Epithelial cell of esophagus (primary cell): ENCODE data around the gene DGKE.

Experiments used
- DNase-seq: peaks from one replicate; pipeline ENCODE4 v3.0.0; 2010; ENCODE audit warnings: low read depth
- H3K4me3 ChIP-seq: 2 replicates; pipeline ENCODE4 v1.5.1; 2011; ENCODE audit warnings: mild to moderate bottlenecking, low read length, control low read depth
- TF ChIP-seq, protein P1 (sequence below): IDR thresholded peaks from 2 replicates; pipeline ENCODE4 v1.5.1; 2011; ENCODE audit warnings: low read depth, mild to moderate bottlenecking, low read length, control low read depth, inconsistent platforms; ENCODE audit not compliant: insufficient read depth; ENCODE audit errors: missing control alignments

Gene DGKE

DNA sequence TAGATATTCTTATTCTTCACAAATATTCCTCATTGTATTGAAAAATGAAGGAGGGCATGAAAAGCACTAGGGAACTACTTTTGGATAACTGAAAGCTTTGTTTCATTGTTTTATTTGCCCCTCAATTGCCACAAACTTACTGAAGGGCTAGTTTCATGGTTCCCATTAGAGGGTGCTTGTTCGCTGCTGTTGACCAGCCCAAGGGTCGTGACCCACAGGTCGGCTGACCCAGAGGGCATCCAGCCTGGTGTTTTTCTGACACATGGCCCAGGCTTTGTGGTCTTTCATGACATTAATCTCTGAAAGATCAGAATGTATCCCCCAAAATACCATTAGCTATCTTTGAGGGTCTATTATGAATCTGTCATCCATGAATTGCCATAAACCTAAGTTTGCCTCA, 30.0 kb downstream of the DGKE start:
- TF ChIP-seq, protein P1, sequence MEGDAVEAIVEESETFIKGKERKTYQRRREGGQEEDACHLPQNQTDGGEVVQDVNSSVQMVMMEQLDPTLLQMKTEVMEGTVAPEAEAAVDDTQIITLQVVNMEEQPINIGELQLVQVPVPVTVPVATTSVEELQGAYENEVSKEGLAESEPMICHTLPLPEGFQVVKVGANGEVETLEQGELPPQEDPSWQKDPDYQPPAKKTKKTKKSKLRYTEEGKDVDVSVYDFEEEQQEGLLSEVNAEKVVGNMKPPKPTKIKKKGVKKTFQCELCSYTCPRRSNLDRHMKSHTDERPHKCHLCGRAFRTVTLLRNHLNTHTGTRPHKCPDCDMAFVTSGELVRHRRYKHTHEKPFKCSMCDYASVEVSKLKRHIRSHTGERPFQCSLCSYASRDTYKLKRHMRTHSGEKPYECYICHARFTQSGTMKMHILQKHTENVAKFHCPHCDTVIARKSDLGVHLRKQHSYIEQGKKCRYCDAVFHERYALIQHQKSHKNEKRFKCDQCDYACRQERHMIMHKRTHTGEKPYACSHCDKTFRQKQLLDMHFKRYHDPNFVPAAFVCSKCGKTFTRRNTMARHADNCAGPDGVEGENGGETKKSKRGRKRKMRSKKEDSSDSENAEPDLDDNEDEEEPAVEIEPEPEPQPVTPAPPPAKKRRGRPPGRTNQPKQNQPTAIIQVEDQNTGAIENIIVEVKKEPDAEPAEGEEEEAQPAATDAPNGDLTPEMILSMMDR: no peak
- no peak for DNase-seq
- no peak overlapping the region for H3K4me3 ChIP-seq

DNA sequence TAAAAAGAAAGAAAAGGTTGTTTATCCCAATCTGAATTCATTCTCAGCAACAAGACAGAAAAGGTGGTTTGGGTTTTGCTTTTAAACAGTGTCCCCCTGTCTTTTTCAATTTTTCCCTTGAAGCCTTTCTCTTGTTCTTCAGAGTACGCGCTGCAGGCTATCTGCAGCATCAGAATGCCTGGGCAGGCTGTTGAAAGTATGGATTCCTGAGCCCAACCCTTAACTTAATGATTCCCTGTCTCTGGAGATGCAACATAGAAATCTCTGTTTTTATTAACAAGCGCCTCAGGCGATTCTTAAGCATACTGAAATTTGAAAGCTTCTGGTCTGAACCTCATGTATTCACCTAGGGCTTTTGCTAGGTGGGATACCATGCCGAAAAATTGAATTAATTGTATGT, 32.1 kb downstream of the DGKE start:
- DNase-seq: no peak
- TF ChIP-seq, protein P1: no peak
- H3K4me3 ChIP-seq: no peak overlapping the region

DNA sequence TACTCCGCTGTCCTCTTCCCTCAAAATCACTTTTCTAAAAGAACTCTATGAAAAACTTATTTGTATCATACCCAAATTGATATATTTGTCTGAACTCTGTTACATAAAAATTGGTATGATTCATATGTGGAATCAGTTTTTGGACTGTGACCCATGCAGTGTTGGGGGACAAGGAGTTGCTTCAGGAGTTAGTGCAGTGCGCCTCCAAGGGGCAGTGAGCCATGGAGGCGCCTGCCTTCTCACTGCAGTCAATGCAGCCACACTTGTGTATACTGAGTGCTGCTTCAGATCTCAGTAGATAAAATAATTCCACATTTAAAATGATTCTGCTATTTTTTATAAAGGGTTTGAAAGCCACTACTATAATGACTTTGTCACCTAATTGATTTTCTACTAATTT, 32.5 kb downstream of the DGKE start:
- TF ChIP-seq, protein P1: no peak
- H3K4me3 ChIP-seq: no peak overlapping the region
- DNase-seq: no peak

DNA sequence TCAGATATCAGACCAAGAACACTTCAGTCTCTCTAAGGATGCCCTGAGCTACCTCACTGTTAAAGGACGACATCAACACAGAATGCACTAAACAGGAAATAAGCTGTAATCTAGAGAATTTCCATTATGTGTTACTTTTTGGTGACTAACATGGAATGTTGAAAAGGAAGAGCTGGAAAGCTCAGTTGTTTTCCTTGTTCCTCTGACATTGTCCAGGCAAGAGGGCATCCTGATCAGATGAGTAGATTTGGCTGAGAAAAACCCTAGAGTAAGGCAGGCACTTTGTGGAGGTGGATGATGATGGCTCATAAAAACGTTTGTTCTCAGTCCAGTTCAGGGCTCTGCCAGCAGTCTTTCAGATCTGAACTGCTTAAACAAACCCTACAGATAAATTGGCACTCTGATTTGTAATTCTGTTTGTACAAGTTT, 34.0 kb downstream of the DGKE start:
- no peak overlapping the region for H3K4me3 ChIP-seq
- peak; percentile 39 for DNase-seq
- TF ChIP-seq, protein P1: no peak

DNA sequence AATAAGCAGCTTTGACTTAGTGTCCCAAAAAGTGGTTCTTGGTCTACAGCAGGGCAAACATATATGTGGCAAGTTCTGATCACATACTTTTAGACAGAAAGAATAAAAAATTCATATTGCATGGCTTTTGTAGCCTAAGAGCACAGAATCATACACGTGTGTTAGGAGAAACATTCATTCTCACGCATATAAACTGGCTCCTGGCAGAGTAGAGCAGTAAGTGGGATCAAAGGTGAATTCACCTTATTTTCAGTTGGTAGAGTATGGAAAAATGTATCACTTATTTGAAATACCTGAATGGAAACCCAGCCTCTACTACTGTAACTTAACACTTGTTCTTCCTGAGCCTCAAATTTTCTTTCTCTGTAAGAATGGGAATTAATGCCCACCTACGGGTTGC, 34.8 kb downstream of the DGKE start:
- no peak for DNase-seq
- no peak overlapping the region for H3K4me3 ChIP-seq
- TF ChIP-seq, protein P1: no peak

DNA sequence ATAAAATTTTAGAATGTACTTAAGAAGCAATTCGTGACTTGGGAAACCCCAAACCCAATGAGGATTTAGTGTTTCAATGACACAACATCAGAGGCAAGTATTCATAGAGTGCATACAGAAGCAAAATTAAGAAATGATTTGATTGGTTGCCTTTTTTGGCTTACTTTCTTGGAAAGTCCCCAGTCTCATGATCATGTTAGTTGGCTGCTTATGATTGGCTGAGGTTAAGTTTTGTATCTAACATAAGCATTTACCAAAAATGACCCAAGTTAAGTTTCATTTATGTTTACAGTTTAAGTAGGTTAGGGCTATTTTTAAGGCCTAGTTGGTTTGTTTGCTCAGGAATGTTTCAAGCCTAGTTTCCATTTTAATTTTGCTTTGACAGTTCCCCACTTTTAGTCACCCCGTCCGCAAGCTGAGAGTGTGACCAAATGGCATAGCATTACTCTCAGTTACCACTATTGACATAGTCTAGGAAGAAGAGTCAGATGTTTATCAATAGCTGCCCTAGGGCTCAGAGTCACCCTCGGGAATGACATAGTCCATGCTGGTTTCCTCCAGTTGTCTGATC, 36.2 kb downstream of the DGKE start:
- DNase-seq: no peak
- no peak overlapping the region for H3K4me3 ChIP-seq
- TF ChIP-seq, protein P1: no peak

DNA sequence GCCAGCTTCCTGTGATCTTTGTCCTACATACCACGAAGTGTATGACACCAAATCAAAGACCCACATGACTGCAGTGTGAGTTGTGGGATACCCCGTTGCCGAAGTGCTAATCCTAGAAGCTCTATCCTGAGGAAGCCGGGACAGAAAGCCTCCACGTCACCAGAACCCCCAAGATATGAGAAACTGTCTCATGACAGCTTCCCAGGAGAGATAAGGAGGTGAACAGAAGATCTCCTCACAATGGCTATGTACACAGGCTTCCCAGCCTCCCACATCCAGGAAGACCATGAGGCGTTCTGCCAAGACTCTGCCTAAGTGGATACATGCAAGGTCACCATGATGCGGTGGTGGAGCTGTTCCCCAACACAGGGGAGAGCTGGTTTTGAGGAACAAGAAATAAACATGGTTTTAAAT, 42.8 kb downstream of the DGKE start:
- no peak overlapping the region for H3K4me3 ChIP-seq
- TF ChIP-seq, protein P1: no peak
- no peak for DNase-seq
